Choroid plexus epithelial cell (primary cell): ENCODE data around the gene GABRA5.

ENCODE experiments used
- DNase-seq: peaks from one replicate; pipeline ENCODE4 v3.0.0-alpha.2; 2010; ENCODE audit warnings: low read depth
- H3K4me3 ChIP-seq: 2 replicates; pipeline ENCODE4 v1.5.1; 2011; ENCODE audit warnings: low read depth, mild to moderate bottlenecking, control low read depth, low read length, moderate library complexity
- TF ChIP-seq, protein P1 (sequence below): conservative IDR thresholded peaks from 2 replicates; pipeline ENCODE4 v1.5.1; 2011; ENCODE audit warnings: low read depth, mild to moderate bottlenecking, control low read depth, inconsistent platforms, low read length, moderate library complexity

GABRA5 gene

DNA sequence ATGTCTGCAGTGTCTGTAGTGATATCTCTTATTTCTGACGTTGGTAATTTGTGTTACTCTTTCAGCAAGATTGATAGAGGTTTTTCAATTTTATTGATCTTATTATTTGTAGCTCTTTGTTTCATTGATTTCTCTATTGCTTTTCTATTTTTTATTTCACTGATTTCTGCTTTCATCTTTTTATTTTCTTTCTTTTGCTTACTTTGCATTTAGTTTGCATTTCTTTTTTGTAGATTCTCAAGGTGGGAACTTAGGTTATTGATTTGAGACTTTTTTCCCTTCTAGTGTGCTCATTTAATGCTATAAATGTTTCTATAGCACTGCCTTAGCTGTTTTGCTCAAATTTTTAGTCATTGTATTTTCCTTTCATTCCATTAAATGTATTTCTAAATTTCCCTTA is 54.6 kb downstream of the GABRA5 start:
- no peak overlapping the region for H3K4me3 ChIP-seq
- DNase-seq, result no peak
- TF ChIP-seq, protein P1, sequence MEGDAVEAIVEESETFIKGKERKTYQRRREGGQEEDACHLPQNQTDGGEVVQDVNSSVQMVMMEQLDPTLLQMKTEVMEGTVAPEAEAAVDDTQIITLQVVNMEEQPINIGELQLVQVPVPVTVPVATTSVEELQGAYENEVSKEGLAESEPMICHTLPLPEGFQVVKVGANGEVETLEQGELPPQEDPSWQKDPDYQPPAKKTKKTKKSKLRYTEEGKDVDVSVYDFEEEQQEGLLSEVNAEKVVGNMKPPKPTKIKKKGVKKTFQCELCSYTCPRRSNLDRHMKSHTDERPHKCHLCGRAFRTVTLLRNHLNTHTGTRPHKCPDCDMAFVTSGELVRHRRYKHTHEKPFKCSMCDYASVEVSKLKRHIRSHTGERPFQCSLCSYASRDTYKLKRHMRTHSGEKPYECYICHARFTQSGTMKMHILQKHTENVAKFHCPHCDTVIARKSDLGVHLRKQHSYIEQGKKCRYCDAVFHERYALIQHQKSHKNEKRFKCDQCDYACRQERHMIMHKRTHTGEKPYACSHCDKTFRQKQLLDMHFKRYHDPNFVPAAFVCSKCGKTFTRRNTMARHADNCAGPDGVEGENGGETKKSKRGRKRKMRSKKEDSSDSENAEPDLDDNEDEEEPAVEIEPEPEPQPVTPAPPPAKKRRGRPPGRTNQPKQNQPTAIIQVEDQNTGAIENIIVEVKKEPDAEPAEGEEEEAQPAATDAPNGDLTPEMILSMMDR, result no peak

DNA sequence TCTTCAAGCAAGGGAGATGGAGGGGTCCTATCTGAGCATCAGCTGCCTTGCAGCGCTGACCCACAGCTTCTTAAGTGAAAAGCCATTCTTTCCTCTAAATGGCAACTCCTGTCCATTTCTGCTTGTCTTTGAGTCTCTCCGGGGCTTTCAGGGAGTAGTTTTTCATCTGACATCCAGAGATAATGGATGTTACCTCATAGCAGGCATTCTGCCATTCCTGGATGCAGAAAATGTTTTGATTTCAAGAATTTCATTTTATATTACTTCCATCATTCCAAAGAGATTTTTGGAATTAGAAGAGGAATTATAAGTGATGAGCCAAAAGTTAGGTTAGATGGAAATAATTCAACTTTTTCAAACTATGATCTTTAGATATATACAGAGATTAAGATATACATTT is 59.2 kb downstream of the GABRA5 start:
- no peak for DNase-seq
- TF ChIP-seq, protein P1, result no peak
- no peak overlapping the region for H3K4me3 ChIP-seq

DNA sequence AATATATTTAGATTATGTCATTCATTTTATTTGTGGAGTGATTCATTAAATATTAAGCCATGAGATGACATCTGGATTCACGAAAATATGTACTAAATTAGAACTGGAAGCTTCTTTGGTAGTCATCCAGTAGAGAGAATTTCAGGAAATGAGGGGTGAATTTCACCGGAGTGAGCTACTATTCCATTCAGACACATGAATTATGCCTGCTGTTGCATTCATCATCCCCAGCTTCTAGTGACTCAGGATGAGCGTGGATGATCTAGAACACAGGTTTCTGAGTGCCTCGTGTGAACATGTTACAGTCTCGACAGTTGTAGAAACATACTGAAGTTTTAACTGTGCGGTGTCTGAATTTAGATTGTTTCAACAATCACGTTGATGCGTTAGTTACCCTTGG is 61.2 kb downstream of the GABRA5 start:
- TF ChIP-seq, protein P1, result no peak
- DNase-seq, result no peak
- no peak overlapping the region for H3K4me3 ChIP-seq

DNA sequence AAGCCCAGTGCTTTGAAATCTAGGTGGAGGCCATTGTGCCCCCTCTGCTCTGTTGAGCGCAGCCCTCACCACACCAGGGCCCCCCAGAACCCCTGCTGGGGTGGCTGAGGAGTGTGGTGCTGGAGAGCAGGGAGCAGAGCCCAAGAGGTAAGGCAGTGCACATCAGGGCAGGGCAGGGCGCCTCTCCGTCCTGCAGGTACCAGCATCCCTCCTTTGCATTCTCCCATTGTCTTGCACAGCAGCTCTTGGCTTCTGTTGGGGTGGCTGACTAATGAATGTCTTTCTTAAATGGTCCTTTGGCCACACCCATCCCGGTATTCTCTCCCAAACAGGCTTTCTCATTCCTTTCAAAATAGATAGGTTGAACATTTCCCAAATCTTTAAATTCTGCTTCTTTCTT is 62.7 kb downstream of the GABRA5 start:
- H3K4me3 ChIP-seq, result no peak overlapping the region
- TF ChIP-seq, protein P1, result no peak
- DNase-seq, result no peak

DNA sequence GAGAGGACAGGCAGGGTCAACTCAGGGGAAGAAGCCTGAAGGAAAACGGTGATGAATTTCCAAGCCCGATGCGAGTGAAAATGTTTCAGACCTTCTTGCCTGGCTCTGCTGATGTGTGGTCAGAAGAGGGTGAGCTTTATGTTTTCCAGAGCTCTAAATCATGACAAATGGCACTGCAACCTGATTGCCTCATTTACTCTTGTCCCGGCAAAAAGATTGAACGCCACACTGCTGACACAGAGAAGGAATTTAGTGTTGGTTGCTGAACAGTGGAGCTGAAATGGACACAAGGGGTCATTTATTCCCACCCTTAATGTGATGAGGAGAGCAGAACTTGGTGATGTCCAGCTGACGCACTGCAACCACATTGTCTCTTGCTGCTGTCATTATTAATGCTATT is 68.0 kb downstream of the GABRA5 start:
- TF ChIP-seq, protein P1, result no peak

DNA sequence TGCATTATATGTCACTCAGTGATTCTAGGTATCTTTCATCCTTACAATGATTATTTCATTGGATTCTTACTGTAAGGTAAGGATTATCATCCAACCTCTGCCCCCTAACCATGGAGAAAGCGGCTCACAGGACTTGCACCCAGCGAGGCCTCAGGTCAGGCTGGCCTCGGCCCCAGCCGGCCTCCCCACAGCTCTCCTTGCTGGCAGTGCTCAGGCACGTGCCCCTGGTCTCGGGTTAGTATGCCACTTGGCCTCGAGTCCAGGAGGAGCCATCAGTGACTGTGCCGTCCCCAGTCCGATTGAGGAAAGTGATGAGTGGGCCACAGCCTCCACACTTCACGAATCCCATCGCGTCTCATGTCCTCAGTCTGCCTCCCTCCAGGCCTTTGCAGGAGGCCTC is 68.5 kb downstream of the GABRA5 start:
- TF ChIP-seq, protein P1, result no peak
- H3K4me3 ChIP-seq, result no peak overlapping the region
- DNase-seq, result no peak

More for the DNA sequence above, 68.0 kb downstream of the GABRA5 start:
- no peak overlapping the region for H3K4me3 ChIP-seq
- DNase-seq, result no peak

DNA sequence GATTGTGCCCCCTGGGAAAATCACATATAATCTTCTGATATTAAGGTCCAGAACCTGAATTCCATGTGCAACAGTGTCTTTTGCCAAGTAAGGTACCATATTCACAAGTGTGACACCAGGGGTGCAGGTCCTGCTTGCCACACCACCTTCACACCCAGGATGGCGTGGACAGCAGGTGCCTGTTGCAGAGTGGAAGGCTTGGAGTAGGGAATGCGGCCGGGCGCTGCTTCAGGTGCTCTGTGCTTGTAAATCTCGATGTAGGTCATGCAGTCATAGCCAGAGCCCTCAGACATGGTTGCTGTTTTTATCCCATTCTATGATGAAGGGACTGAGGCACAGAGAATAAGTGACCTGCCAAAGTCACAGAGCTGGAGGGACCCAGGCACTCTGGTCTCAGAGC is 69.6 kb downstream of the GABRA5 start:
- no peak for DNase-seq
- TF ChIP-seq, protein P1, result no peak
- H3K4me3 ChIP-seq, result no peak overlapping the region
